ENCODE data around the gene HIVEP2.

The HIVEP2 gene

DNA sequence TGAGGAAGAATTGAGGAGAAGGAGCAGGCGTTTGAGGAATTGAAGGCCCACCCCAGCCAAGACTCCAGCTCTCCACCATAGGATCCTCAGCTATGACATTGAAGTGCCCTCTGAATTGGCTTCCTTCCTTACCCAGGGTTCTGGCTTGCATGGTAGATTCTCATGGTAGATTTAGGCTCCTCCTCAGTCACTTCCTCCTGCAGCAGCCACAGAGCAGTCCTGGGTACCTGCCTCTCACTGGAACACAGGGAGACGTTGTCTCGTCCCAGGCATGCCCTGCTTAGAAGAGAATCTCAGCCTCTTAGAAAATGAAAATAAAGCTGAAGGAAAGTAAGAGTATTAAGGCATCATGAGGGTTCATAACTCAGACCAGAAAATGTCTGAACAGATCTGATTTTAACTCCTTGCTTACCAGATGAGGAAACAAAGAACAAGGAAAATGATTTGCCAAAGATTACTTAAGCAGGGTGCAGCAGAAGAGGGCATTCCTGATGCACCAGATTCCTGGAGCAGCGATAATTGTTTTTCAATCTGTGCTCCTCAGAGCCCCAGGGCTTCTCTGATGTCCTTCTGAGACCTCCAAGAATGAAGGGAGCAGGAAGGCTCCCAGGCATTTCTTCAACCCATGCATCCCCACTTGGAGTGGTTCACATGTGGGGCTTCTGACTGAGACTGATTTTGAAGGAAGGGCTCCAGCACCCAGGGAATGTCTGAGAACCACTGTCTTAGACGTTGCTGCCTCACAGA is 219.8 kb downstream of the HIVEP2 start:
- DNase-seq: no peak

DNA sequence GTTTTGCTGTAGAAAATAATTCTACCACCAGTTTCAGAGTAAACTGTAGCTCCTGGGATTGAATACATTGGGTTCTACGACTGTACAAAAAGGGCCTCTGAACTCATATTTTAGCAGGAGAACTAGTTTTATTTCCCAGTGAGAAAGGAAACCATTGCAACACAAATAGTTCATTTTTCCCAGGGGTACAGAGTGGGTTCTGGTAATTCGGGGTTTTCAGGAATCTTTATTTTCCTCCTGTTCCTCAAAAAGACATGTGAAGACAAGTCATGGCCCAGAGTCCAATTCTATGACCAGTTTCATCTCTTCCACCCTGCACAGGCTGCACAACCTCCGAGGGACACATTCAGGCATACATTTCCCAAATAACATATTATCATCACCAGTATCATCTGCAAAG is 222.1 kb downstream of the HIVEP2 start:
- DNase-seq: no peak

DNA sequence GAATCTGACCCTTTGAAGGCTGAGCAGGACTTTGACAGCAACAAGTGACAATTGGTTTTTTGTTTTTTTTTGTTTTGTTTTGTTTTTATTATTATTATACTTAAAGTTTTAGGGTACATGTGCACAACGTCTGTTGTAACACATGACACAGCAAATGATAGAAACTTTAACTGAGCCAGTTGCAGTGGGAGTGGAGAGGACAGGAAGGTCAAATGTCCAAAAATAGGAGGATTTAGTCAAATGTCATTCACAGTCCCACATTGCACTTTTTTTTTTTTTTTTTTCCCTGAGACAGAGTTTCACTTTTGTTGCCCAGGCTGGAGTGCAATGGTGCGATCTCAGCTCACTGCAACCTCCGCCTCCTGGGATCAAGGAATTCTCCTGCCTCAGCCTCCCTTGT is 223.0 kb downstream of the HIVEP2 start:
- DNase-seq: no peak

DNA sequence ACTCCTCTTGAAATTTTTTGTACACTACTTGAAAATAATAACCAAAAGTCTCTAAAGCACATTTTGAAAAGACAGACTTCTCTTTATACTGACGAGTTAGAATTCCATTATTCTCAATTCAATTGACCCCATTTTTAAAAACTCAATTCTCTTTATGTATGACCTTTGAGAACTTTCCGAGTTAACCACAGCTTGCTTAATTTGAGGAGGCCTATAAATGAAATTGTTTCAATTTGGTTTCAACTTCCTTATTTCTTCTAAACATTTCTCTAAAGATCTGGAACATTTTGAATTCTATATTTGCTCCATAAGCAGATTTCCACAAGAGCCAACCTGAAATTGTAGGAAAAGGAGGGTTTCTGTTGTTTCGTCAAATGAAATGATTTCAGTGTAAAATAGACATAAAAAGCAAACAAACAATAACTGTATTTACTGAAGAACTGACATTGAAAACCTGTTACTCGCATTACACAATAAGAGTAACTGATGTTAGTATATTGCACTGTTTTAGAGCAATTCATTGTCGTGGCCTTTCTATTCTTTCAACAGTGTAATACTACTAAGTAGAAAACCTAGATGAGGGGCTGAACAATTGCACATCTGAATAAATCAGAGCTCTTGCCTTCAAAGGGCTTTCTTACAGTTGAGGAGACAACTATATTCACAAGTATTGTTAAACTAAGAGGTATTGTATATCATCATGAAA is 223.6 kb downstream of the HIVEP2 start:
- DNase-seq: no peak

DNA sequence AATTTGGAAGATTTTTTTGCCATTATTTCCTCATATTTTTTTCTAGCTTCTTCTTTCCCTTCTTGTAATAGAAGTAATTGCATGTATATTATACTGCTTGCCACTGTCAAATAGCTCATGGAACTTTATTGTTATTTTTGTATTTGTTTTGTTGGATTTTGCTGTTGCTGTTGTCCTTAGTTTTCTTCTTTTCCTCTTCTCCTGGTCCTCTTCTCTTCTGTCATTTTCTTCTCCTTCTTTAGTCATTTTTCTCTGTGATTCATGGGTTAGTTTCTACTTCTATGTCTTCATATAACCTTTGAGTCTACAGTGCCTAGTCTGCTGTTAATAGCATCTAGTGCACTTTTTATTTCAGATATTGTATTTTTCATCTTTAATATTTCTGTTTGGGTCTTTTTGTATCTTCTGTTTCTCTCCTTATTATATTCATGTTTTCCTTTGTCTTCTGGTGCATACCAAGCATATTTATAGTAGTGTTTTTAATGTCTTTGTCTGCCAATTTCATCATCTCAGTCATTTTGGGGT is 226.2 kb downstream of the HIVEP2 start:
- no peak for DNase-seq

DNA sequence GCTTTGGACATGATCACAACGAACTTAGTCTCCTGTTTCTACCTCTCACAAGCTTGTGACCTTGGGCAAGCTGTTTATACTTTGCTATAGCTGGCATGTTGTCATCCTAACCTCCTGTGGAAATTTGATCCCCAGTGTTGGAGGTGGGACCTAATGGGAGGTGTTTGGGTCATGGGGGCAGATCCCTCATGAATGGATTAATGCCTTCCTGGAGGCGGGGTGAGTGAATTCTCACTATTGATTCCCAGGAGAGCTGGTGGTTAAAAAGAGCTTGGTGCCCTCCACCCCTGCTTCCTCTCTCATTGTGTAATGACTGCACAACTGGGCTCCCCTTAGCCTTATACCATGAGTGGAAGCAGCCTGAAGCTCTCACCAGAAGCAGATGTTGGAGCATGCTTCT is 228.9 kb downstream of the HIVEP2 start:
- no peak for DNase-seq

DNA sequence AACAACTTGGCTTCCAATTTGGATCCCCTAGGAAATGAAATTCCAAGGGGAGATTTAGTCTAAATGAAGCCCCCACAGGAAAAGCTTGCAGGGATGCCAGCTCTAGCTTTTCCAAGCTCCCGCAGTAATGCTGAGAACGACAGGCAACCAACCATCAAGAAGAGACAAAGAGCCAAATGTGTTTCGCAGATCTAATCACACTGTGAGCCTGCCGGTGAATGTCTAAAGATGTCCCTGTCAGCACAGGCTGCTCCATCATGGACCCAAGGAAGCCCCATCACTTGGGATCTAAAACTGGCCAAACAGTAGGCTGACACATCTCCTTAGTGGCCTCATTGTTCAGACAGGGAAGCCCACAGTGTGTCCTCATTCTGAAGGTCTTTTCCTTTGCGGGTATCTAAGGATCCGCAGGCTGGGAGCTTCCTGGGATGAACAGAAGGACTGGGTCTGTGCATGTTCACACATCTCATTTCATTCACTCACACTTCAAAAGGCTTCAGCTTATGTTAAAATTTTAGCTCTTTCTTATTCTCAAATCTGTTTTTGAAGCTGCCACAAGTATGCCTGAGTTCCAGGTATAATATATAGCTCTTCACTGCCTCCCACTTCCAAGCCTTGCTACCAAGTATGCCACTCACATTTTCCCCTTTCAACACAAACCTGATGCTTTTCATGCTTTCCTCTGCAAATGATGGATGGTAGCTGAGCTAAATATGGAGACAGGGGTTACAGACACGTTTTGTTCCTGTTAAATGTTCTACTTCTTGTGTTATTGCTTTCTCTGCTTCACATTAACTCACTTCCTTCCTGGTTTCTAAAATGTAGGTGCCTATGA is 229.8 kb downstream of the HIVEP2 start:
- DNase-seq: no peak

DNA sequence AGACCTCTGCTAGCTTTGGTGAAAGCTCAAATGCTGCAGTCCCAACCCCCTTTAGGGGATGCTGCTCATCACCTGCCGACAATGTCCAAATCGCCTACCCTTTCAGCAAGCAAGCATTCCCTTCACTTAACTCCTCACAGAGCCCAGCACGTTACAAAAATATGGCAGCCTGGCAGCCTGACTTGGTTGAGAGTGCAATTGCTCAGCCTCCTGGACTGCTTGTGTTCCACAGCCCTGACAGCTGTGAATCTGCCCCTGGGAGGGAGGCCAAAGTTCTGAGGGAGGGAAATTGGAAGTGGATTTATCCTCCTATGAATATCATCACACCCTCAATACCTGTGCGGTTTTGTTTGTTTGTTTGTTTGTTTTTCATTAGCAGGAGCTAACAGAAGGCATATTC is 231.0 kb downstream of the HIVEP2 start:
- DNase-seq: no peak

DNA sequence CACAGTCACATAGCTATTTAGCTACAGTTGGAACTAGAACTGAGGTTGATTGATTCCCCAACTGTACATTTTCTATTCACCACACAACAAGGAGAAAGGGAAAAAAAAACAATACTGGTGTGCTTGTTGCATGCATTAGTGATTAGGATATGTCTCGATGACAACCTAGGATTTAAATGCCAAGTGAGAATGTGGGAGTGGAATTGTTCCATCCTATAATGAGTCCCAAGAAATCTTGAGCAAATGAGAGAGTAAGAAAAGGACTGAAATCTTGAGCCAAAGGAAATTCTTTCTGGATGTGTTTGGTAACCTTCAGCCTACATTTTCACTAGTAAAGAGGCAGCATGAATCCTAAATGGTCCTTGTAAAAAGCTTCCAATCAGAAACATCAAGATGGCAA is 232.7 kb downstream of the HIVEP2 start:
- DNase-seq: no peak

DNA sequence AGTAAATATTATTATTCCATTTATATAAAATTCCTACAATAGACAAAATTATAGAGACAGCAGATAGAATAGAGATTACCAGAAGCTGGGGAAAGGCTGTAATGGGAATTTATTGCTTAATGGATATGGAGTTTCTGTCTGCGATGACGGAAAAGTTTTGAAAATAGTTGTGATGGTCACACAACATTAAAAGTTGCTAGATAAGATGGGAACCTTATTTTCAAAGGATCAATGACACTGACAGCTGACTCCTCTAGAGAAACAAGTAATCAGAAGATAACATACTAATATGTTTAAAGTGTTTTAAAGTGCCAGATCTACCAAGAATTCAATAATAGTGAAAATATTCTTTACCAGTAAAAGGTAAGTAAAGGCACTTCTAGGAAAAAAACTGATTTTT is 236.3 kb downstream of the HIVEP2 start:
- DNase-seq: no peak

DNA sequence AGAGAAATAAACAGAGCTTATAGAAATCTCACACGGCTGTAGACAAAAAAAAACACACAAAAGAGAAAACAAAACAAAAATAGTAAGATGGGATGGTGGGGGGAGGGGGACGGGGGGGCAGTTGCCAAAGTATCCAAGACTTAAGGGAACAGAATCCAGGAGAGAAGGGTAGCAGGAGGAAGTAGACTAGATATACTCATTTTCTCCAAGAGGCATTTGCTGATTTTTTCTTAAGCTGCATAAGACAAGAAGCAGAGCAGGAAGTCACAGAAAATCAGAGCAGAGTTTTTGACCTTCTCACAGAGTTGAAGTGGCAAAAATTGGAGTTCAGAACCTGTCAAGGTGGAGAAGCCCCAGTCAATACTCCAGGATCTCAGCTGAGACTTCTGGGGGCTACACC is 237.7 kb downstream of the HIVEP2 start:
- DNase-seq: no peak

DNA sequence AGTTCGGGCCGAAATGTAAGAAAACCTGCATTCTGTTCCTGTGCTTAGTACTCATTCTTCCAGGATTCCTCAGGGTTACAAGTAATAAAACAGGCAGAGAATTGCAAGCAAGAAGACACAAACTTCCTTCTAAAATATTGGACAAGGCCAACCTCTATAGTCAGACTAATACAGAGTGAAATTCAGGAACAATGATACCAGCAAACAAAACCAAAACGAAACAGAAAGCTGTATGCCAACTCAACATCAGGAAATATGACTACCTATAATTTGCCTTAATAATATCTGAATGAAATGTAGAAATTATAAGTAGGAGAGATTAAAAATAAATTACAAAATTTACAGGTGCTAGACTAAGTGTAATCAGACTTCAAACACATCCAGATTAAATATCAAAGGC is 238.8 kb downstream of the HIVEP2 start:
- no peak for DNase-seq

DNA sequence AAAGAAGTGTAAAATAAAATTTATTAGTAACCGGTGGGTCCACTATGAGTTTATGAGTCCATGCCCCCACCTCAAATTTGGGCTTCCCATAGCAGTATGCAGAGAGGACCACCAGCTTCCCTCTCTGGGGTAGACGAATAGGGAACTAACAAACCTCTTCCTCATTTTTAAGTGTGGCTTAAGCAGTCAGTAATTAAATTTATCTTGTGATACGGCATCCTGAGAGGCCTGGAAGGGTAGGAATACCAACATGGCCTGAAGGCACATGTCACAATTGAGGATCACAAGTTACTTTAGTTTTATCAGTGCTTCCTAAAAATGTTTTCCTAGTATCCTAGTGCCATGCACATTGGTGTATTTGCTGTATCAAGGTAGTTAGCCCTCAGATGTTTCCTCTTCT is 239.9 kb downstream of the HIVEP2 start:
- DNase-seq: no peak

DNA sequence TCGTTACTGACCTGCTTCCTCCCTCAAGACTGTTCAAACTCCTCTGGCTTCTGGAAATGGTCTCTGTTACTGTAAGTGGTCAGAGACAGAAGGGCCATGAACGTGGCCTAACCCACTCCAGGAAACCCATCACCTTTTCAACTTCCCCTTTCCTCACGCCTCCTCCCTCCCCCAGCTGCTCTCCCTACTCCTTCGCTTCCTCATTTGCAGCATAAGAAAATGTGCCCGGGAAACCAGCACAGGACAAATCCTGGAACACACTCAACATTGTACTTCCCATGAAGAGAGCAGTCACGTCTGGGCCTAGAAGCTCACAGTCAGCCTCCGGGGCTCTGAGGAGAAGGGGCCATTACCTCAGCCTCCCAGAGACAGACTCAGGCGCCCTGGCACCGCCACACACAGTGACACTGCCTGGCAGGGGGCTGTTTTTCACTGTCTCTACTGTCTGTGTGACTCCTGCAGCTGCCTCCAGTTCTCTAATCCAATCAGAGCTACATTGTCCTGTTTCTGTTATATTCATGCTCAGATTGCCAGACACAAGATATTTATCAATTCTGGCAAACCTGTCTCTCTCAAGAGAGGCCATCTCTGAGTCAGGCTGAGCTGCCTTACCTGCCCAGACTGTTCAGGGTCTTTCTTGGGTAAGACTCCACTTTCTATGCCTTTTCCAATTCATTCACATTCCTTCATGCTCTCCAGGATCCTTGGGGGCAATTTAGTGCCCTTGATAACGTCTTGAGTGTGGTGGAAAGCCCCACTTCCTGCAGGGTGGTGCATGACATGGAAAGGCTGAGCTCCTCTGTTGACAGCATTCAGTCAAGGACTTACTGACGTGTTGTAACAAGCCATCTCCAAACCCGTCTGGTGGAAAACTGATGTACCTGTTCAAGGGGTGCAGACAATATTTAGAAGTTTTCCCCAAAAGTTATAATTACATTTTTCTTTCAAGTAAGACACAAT is 242.2 kb downstream of the HIVEP2 start:
- DNase-seq: no peak
